ENCODE data around the gene TOMM5. TPM values are rescaled to one million over a fixed set of nuclear protein-coding genes. Genes with fewer than 3 reads are reported as not detected.

The TOMM5 gene
- polyA plus RNA-seq, 1 donor from 2014 or later, result 262 TPM

- Histone ChIP-seq H3K27me3 (ENCODE audit: insufficient read depth, low read depth, low read length) (no peaks in the 10 kb centered on the region), H2AFZ (ENCODE audit: low read depth, low read length) (peak within 1 kb of the TSS; percentile 95), H3F3A (ENCODE audit: insufficient read depth, low read length, poor library complexity, severe bottlenecking) (peaks cover 3% of the 10 kb centered on the region), H3K36me3 (ENCODE audit: insufficient read depth, low read length) (no peaks in the 10 kb centered on the region), H3K27ac (ENCODE audit: low read length) (peak within 1 kb of the TSS; percentile 74), H3K4me3 (ENCODE audit: low read length) (peak within 1 kb of the TSS; percentile 90), H3K9me3 (ENCODE audit: low read length) (no peaks in the 10 kb centered on the region), H3K4me2 (ENCODE audit: low read length) (peak within 1 kb of the TSS; percentile 83), H3K9me2 (ENCODE audit: insufficient read depth, low read length) (no peaks in the 10 kb centered on the region), H3K79me2 (replicated peaks; ENCODE audit: insufficient read depth, low read length) (peaks cover 32% of the 10 kb centered on the region), H3K9ac (ENCODE audit: low read length) (peak within 1 kb of the TSS; percentile 77), H4K20me1 (ENCODE audit: insufficient read depth) (no peaks in the 10 kb centered on the region)
- TF ChIP-seq EP300 (conservative IDR thresholded peaks at IDR 0.05; ENCODE audit: poor library complexity, severe bottlenecking) (peak; percentile 67), SMC3 (conservative IDR thresholded peaks at IDR 0.05; ENCODE audit: poor library complexity) (peak; percentile 20), CTCF (IDR thresholded peaks at IDR 0.05; ENCODE audit: poor library complexity, severe bottlenecking) (peak; percentile 21), TAF1 (IDR thresholded peaks at IDR 0.05; ENCODE audit: low read depth) (no peak), POLR2AphosphoS5 (IDR thresholded peaks at IDR 0.05) (peak; percentile 66), EZH2 (IDR thresholded peaks at IDR 0.05; ENCODE audit: borderline replicate concordance, insufficient read depth, low read length, poor library complexity, severe bottlenecking) (no peak), REST (IDR thresholded peaks at IDR 0.05; ENCODE audit: borderline replicate concordance) (peak; percentile 18), RAD21 (conservative IDR thresholded peaks at IDR 0.05) (no peak), MXI1 (conservative IDR thresholded peaks at IDR 0.05; ENCODE audit: poor library complexity, severe bottlenecking) (peak; percentile 81)
Observed at GRCh38 chr9:37575921-37576721, 16.3 kb downstream of the TOMM5 start, which contains the start of gene FBXO10. TSS of gene FBXO10 (minus strand) at chr9:37576380. CDS start at chr9:37541768, 34,612 bp downstream.

- Histone ChIP-seq H3K9ac (ENCODE audit: low read length) (peak overlapping the region; percentile 77), H4K20me1 (ENCODE audit: insufficient read depth) (no peaks in the 10 kb centered on the region), H3K36me3 (ENCODE audit: insufficient read depth, low read length) (no peaks in the 10 kb centered on the region), H3K4me3 (ENCODE audit: low read length) (peak overlapping the region; percentile 90), H3F3A (ENCODE audit: insufficient read depth, low read length, poor library complexity, severe bottlenecking) (peaks cover 3% of the 10 kb centered on the region), H3K79me2 (replicated peaks; ENCODE audit: insufficient read depth, low read length) (peaks cover 37% of the 10 kb centered on the region), H3K4me2 (ENCODE audit: low read length) (peak overlapping the region; percentile 66), H3K27me3 (ENCODE audit: insufficient read depth, low read depth, low read length) (no peaks in the 10 kb centered on the region), H3K9me3 (ENCODE audit: low read length) (no peaks in the 10 kb centered on the region), H3K9me2 (ENCODE audit: insufficient read depth, low read length) (no peaks in the 10 kb centered on the region), H3K27ac (ENCODE audit: low read length) (peak overlapping the region; percentile 72), H2AFZ (ENCODE audit: low read depth, low read length) (peak overlapping the region; percentile 95)
- TF ChIP-seq EZH2 (IDR thresholded peaks at IDR 0.05; ENCODE audit: borderline replicate concordance, insufficient read depth, low read length, poor library complexity, severe bottlenecking), result no peak
- TF ChIP-seq CTCF (IDR thresholded peaks at IDR 0.05; ENCODE audit: poor library complexity, severe bottlenecking), result no peak
- no peak for TF ChIP-seq REST (IDR thresholded peaks at IDR 0.05; ENCODE audit: borderline replicate concordance)
- no peak for TF ChIP-seq TAF1 (IDR thresholded peaks at IDR 0.05; ENCODE audit: low read depth)
- no peak for TF ChIP-seq SMC3 (conservative IDR thresholded peaks at IDR 0.05; ENCODE audit: poor library complexity)
- no peak for TF ChIP-seq EP300 (conservative IDR thresholded peaks at IDR 0.05; ENCODE audit: poor library complexity, severe bottlenecking)
- TF ChIP-seq POLR2AphosphoS5 (IDR thresholded peaks at IDR 0.05), result no peak
- no peak for TF ChIP-seq MXI1 (conservative IDR thresholded peaks at IDR 0.05; ENCODE audit: poor library complexity, severe bottlenecking)
Observed at GRCh38 chr9:37575511-37575914, 16.9 kb downstream of the TOMM5 start.

Measured in neural cell (in vitro differentiated cells).